DND-41 (cell line): Measurements from ENCODE around the gene AHR.

Experiments
- ATAC-seq: fragments of 200-7000 bp; cut with Tn5 transposase; 3 replicates; pipeline ENCODE4 v1.9.1; 2021; ENCODE audit warnings: low read depth; ENCODE audit not compliant: insufficient read depth
- DNase-seq: peaks from one replicate; pipeline ENCODE4 v3.0.0-alpha.2; 2020
- H2AFZ ChIP-seq: 2 replicates; pipeline ENCODE4 v1.6.0; 2012; ENCODE audit warnings: low read depth, low read length
- H3K27ac ChIP-seq: 2 replicates; pipeline ENCODE4 v1.5.1; 2012; ENCODE audit warnings: low read length, inconsistent platforms
- H3K27me3 ChIP-seq: fragments of 200-600 bp; sonication (generic); 2 replicates; pipeline ENCODE4 v1.6.0; 2012; ENCODE audit warnings: low read length, mild to moderate bottlenecking, inconsistent platforms; ENCODE audit not compliant: insufficient read depth, poor library complexity
- H3K36me3 ChIP-seq: 2 replicates; pipeline ENCODE4 v1.5.1; 2012; ENCODE audit warnings: low read length, inconsistent platforms; ENCODE audit not compliant: insufficient read depth
- H3K4me1 ChIP-seq: 2 replicates; pipeline ENCODE4 v1.5.1; 2012; ENCODE audit warnings: mild to moderate bottlenecking, low read length; ENCODE audit not compliant: insufficient read depth
- H3K4me2 ChIP-seq: 2 replicates; pipeline ENCODE4 v1.6.0; 2012; ENCODE audit warnings: mild to moderate bottlenecking, moderate library complexity, low read length, inconsistent platforms; ENCODE audit not compliant: insufficient read depth
- H3K4me3 ChIP-seq, 2 experiments: fragments of 200-600 bp in 1 of 2; shearing (Covaris generic) in 1 of 2; 2 replicates each; pipeline ENCODE4 v1.5.1; 2012 to 2016; ENCODE audit warnings: inconsistent platforms in 2 of 2, low read length in 2 of 2, mild to moderate bottlenecking in 2 of 2, low read depth in 1 of 2, moderate library complexity in 1 of 2
- H3K79me2 ChIP-seq: 2 replicates; pipeline ENCODE4 v1.6.0; 2012; ENCODE audit warnings: low read length, inconsistent platforms; ENCODE audit not compliant: insufficient read depth
- H3K9ac ChIP-seq: 2 replicates; pipeline ENCODE4 v1.6.0; 2012; ENCODE audit warnings: low read depth, mild to moderate bottlenecking, inconsistent platforms, low read length, moderate library complexity
- H3K9me3 ChIP-seq: 2 replicates; pipeline ENCODE4 v1.5.1; 2012; ENCODE audit warnings: low read length, moderate library complexity, mild to moderate bottlenecking, inconsistent platforms; ENCODE audit not compliant: insufficient read depth, severe bottlenecking
- H4K20me1 ChIP-seq: 2 replicates; pipeline ENCODE4 v1.6.0; 2012; ENCODE audit warnings: low read length; ENCODE audit not compliant: insufficient read depth
- EZH2 ChIP-seq: IDR thresholded peaks from 3 replicates; pipeline ENCODE4 v1.6.1; 2012; ENCODE audit warnings: borderline replicate concordance, low read depth, mild to moderate bottlenecking, moderate library complexity, low read length, inconsistent platforms; ENCODE audit not compliant: severe bottlenecking
- TF ChIP-seq, protein P1 (sequence below): IDR thresholded peaks from 2 replicates; pipeline ENCODE4 v1.5.1; 2012; ENCODE audit warnings: borderline replicate concordance, low read length, moderate library complexity, mild to moderate bottlenecking; ENCODE audit not compliant: poor library complexity, severe bottlenecking; ENCODE audit errors: extremely low read depth

Gene AHR

GRCh38 chr7:17311952-17312351 is 13.5 kb downstream of the AHR start:
- Histone ChIP-seq H3K27ac (no peak overlapping the region), H3K36me3 (no peaks in the 10 kb centered on the region), H3K4me1 (no peaks in the 10 kb centered on the region), H2AFZ (no peak overlapping the region), H3K79me2 (no peaks in the 10 kb centered on the region), H3K4me3 (no peak overlapping the region), H3K9ac (no peak overlapping the region), H4K20me1 (no peaks in the 10 kb centered on the region), H3K9me3 (no peaks in the 10 kb centered on the region), H3K4me2 (no peak overlapping the region), H3K27me3 (no peaks in the 10 kb centered on the region)
- DNase-seq (no peak), ATAC-seq (no peak)
- no peak for TF ChIP-seq EZH2
- TF ChIP-seq, protein P1, sequence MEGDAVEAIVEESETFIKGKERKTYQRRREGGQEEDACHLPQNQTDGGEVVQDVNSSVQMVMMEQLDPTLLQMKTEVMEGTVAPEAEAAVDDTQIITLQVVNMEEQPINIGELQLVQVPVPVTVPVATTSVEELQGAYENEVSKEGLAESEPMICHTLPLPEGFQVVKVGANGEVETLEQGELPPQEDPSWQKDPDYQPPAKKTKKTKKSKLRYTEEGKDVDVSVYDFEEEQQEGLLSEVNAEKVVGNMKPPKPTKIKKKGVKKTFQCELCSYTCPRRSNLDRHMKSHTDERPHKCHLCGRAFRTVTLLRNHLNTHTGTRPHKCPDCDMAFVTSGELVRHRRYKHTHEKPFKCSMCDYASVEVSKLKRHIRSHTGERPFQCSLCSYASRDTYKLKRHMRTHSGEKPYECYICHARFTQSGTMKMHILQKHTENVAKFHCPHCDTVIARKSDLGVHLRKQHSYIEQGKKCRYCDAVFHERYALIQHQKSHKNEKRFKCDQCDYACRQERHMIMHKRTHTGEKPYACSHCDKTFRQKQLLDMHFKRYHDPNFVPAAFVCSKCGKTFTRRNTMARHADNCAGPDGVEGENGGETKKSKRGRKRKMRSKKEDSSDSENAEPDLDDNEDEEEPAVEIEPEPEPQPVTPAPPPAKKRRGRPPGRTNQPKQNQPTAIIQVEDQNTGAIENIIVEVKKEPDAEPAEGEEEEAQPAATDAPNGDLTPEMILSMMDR = no peak

- TF ChIP-seq, protein P1 = no peak
- H3K9me3 ChIP-seq = no peaks in the 10 kb centered on the region
- no peaks in the 10 kb centered on the region for H3K79me2 ChIP-seq
- no peak for ATAC-seq
- no peak for DNase-seq
- no peaks in the 10 kb centered on the region for H3K4me1 ChIP-seq
- H3K27ac ChIP-seq = no peak overlapping the region
- no peaks in the 10 kb centered on the region for H3K36me3 ChIP-seq
- H4K20me1 ChIP-seq = no peaks in the 10 kb centered on the region
- no peak overlapping the region for H3K4me3 ChIP-seq
- no peak overlapping the region for H3K4me2 ChIP-seq
- H3K27me3 ChIP-seq = no peaks in the 10 kb centered on the region
- H3K9ac ChIP-seq = no peak overlapping the region
- H2AFZ ChIP-seq = no peak overlapping the region
Observed at GRCh38 chr7:17312641-17313040, 14.2 kb downstream of the AHR start.

GRCh38 chr7:17313194-17313593 is 14.7 kb downstream of the AHR start:
- no peak for ATAC-seq
- Histone ChIP-seq H3K36me3 (no peaks in the 10 kb centered on the region), H3K4me1 (no peaks in the 10 kb centered on the region), H3K27ac (no peak overlapping the region), H2AFZ (no peak overlapping the region), H3K79me2 (no peaks in the 10 kb centered on the region), H3K9ac (no peak overlapping the region), H3K9me3 (no peaks in the 10 kb centered on the region), H3K4me3 (no peak overlapping the region), H3K27me3 (no peaks in the 10 kb centered on the region), H4K20me1 (no peaks in the 10 kb centered on the region), H3K4me2 (no peak overlapping the region)
- TF ChIP-seq EZH2 = no peak
- TF ChIP-seq, protein P1 = no peak
- DNase-seq = no peak

DNA sequence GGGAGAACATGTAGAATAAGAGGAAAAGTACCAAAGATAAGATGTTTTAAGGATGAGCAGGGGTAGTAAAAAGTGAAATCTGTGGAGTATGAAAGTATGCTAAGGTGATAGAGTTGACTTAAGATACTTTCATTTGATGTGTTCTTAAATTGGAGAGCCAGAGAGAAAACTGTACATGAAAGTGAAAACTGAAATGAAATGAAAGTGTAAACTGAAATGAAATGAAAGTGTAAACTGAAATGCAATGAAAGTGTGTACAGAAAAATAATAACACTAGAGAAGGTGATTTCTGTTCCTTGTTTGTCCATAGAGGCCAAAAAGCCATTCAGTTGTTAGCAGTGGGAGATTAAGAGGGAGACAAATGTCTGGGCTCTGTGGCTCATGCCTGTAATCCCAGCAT is 17.5 kb downstream of the AHR start:
- DNase-seq (no peak), ATAC-seq (no peak)
- Histone ChIP-seq H4K20me1 (no peaks in the 10 kb centered on the region), H3K79me2 (no peaks in the 10 kb centered on the region), H3K4me2 (no peak overlapping the region), H2AFZ (no peak overlapping the region), H3K27me3 (no peaks in the 10 kb centered on the region), H3K4me3 (no peak overlapping the region), H3K9ac (no peak overlapping the region), H3K36me3 (no peaks in the 10 kb centered on the region), H3K9me3 (no peaks in the 10 kb centered on the region), H3K4me1 (no peaks in the 10 kb centered on the region), H3K27ac (no peak overlapping the region)
- TF ChIP-seq EZH2 = no peak
- TF ChIP-seq, protein P1 = no peak
